HG03196 (cell line): ENCODE measurements around the gene AATF.

ENCODE experiments used
- ATAC-seq: cut with Tn5 transposase; IDR thresholded peaks from one replicate; pipeline ENCODE4 v1.9.1; 2021; ENCODE audit not compliant: unreplicated experiment

AATF gene

GRCh38 chr17:37041932-37042331, 93.2 kb downstream of the AATF start:
- no peak for ATAC-seq

DNA sequence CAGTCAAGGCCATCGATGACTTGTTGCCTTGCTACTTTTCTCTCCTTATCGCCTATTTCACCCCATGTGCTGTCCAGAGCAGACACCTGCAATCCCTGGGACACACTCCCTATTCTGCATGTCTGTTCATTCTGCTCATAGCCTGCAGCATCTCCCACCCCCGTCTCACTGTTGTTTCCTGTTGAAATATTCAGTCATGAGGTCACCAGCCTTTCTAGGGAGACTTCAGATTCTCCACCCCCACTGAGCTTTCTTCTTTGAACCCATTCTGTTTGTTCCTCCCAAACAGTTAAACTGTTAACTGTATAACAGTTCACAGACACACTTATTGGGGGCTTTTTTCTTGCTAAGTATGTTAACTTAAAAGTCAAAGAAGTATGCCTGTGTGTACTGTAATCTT, 94.4 kb downstream of the AATF start:
- no peak for ATAC-seq

DNA sequence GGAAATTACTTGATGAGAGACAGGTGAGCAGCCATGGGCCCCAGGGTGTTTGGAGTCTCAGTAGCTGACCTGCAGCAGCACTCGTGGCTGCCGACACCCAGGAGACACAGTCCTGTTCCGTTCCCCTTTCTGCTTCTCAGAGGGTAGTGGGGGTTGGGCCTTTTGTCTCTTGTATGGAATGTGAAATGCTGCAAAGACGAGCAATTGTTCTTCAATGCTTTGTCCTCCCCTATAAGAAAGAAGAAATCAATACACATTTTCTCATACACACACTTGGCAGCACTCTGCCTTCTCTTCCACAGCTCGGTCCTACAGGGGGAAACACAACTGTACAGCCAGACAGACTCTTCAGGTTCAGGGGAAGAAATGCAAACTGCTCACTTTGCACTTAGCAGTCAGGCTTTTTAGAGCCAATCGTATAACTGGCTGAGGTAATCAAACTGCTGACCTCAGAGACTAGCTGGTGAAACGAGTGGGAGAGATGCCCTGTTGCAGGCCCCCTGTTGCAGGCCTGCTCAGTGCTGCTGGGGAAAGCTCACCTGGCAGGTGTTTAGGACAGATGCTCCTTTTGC, 96.7 kb downstream of the AATF start:
- no peak for ATAC-seq

DNA sequence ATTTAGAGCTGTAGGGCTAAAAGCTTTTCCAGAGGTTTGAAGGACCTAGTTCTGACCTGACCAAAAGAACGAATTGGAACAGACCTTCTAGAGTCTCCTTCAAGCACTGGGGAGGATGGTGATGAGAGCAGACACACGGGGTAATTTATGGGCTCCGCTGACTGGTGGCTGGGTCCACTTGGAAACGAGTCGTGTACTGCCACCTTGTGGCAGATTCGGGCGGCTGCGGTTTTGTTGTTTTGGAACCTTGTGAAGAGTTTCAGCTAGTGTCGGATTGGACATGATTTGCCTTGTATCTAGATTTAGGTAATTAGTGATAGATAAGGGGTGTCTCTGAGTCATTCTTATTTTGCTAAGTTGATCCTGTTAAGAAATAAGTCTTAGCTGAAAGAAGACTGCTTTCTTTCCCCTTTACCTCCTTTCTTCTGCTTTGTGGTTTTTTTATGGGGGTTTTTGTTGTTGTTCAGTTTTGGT, 98.9 kb downstream of the AATF start:
- ATAC-seq: no peak

- ATAC-seq: no peak
Measured at GRCh38 chr17:37048811-37049210, 100.1 kb downstream of the AATF start.

DNA sequence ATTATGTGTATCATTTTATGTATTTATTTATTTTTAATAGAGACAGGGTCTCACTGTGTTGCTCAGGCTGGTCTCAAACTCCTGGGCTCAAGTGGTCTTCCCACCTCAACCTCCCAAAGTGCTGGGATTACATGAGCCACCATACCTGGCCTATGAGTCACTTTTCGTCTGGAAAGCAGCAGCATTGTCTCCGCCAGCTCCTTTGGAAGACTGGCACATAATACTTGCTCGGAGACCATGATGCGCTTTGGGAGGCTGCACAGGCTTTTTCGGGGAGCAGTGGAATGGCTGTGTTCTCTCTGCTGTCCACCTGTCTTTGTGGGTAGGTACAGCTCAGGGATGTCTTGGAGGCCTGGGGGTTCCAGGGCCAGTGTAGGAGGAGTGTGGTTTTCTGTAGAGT, 102.2 kb downstream of the AATF start:
- no peak for ATAC-seq

DNA sequence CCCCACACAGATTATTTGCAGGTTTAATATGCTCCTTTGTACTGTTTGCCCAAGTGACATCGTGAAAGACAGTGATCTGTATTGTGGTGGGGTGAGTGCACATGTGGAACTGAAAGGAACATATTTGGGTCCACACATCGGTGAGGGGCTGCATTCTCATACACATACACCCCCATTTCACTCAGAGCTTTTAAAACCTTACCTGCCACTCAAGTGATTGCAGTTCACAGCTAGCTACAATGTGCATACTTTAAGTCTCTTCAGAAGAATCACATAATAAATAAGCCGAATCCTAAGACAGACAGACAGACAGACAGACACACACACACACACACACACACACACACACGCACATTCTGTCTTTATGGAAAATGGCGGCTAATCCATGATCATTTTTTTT, 102.6 kb downstream of the AATF start:
- no peak for ATAC-seq

GRCh38 chr17:37051833-37052232, 103.1 kb downstream of the AATF start:
- ATAC-seq: no peak

GRCh38 chr17:37052450-37052849, 103.7 kb downstream of the AATF start:
- no peak for ATAC-seq

DNA sequence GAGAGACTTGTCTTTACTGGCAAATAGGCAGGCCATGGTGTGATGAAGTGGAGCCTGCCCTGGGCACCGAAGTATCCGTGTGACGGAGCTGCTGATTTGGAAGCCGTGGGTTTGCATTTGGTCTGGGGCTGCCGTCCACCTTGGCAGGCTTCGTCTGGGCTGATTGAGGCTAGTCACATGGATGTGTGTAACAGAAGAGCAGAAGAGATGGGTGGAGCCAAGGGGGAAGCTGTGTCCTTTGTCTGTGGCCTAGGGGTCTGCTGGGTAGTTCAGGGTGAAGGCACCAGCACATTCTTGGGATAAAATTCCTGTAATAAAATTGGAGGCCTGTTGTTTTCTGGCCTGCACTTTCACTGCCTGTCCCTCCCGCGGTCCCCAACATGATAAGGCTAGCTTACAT, 106.1 kb downstream of the AATF start:
- ATAC-seq: no peak

DNA sequence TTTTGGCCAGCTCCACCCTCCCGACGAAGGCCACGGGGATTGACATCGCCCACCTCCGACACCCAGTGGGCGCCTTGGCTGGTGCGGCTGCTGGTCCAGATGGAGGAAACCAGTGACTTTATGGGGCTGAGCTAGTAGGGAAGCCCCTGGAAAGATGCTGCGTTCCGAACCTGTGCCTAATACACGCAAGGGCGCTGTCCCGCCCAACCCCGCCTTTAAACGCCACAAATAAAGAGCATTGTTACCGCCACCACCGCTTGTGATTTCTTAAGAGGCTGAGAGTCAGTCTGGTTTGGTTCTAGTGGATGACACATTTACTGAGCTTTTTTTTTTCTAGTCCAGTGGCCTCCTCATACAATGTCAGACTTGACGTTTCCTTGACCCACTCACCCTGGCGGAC, 107.9 kb downstream of the AATF start:
- no peak for ATAC-seq

- ATAC-seq: no peak
Measured at GRCh38 chr17:37059493-37059892, 110.7 kb downstream of the AATF start.

DNA sequence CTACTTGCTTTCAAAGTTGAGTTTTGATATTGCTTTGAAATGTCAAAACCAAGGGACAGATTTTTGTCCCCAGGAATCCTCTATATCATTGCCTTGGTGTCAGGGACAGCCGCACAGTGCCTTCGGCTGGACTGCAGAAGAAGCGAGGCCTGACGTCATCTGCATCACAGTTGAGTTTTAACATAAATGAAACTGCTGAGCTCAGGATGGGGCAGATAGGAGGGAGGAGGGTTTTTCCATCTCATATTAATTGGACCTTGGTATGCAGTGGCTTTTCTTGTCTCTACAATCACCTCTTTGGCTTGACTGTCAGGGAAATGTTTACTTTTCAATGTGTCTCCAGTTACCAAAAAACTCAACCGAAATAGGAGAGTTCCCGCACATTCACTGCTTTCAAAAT, 111.3 kb downstream of the AATF start:
- ATAC-seq: no peak

DNA sequence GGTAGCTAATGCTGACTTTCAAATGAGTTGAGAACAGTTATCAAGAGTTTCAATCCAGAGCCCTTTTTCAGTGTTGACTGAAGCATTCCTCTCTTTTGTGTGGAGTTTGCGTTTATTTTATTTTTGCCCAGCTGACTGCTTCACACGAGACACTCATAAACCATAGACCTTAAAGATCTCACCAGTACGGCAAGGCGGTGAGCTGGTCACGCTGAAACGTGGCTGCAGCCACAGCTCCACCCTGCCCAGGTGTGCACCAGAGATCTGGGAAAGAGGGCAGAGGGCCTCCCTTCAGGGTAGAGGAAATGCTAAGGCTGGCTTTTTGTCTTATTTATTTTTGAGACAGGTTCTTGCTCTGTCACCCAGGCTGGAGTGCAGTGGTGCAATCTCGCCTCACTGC, 112.2 kb downstream of the AATF start:
- ATAC-seq: no peak

- ATAC-seq: no peak
Measured at GRCh38 chr17:37062021-37062420, 113.3 kb downstream of the AATF start.

DNA sequence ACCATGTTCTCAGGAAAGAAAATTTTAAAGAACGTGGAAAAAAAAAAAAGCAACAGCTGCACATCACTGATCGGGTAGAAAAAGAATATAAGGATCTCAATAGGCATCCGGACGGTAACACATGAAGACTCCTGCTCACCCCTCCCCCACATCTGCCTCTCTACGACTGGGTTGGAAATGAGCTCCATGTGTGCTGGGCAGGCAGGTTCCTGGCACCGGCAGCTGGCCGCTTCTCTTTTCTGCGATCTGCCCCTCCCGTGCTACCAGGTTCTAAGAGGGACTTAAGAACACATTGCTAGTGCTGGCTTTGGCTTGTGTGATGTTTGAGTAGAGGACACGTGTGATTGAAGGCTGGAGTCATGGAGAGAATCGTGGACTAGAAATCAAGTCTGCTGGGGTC, 115.5 kb downstream of the AATF start:
- no peak for ATAC-seq

DNA sequence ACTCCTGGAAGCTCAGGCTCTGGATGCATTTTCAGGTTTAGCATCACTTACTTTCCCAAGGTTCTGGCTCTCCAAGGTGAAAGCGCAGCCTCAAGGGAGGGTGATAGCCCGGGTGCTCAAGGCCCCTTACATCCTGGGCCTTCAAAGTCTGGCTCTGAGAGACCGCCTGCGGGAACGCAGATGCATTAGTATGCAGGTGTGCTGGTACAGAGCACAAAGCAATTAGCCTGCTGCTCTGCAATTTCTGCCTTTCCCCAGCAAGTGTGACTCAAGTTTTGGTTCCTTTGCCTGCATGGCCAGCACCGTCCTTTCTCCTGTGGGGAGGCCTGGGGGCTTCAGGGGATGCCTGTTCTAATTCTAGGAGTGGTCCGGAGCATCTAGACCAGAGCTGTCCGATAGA, 116.2 kb downstream of the AATF start:
- no peak for ATAC-seq

GRCh38 chr17:37065486-37066321, 117.0 kb downstream of the AATF start:
- ATAC-seq: no peak

DNA sequence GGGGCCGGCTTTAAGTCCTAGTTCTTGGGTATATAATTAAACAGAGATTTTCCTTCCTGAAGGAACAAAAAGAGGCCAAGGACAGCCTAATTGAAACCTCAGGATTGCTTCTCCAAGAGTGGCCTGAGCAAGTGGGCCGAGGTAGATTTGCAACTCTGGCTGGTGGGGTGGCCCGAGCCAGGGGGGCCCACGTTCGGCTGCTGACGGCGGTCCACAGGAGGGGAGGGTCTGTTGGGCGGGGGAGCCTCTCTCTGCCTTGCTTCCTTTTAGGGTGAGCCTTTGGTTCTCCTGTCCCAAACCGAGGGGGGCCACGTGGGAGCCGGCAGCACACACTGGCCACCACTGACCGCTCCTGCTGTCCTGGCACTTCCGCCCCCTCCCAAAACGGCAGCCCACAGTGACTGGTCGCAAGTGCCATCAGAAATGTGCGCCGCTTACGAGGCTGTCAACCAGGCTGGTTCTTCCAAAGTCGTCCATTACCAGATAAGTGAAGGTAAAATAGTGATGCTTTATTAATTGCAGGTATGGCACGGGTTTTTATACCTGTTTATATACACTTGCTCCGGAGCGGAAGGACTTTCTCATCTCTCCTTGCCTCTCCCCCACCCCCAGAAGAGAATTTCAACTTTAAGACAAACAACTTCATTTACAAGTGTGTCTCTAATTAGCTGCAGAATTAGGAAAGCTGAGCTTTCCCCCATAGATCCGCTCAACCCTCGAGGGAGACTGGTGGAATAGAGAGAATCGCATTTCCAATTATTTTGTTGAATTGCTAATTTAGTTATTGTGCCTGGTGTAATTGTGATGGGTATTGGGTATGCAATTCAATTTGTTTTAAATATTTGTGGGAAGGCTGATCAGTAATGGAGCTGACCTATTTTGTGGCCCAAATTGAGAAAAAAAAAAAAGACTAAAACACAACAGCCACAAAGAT, 117.8 kb downstream of the AATF start:
- no peak for ATAC-seq

- no peak for ATAC-seq
Measured at GRCh38 chr17:37067555-37068111, 118.9 kb downstream of the AATF start.

GRCh38 chr17:37068266-37068665, 119.5 kb downstream of the AATF start:
- ATAC-seq: no peak
